Transverse colon (tissue), 4 donors: ENCODE measurements around the gene KANK2.

ENCODE experiments used
- CTCF ChIP-seq, 5 experiments: fragments of 200-600 bp in 3 of 5; fragments of 450-650 bp in 2 of 5; sonication (generic) in 3 of 5; IDR thresholded peaks; 1 replicate in 2 of 5; 2 replicates in 3 of 5; pipeline ENCODE4 v1.5.1; 2016 to 2017; ENCODE audit warnings: antibody characterized with exemption in 5 of 5, inconsistent platforms in 3 of 5, mild to moderate bottlenecking in 2 of 5, moderate library complexity in 1 of 5
- POLR2A ChIP-seq: fragments of 450-650 bp; IDR thresholded peaks from one replicate; pipeline ENCODE4 v1.6.1; 2016; ENCODE audit warnings: antibody characterized with exemption, mild to moderate bottlenecking, moderate library complexity
- POLR2AphosphoS5 ChIP-seq, 3 donors: sonication (generic); formaldehyde crosslinking; IDR thresholded peaks; one replicate each; pipeline ENCODE4 v1.6.1; 2016; ENCODE audit warnings: antibody characterized with exemption in 3 of 3

GRCh38 chr19:11176466-11177193 is 20.7 kb downstream of the KANK2 start:
- TF ChIP-seq POLR2AphosphoS5 (IDR thresholded peaks at IDR 0.05): no peak
- TF ChIP-seq CTCF (IDR thresholded peaks at IDR 0.05): no peak
- no peak for TF ChIP-seq POLR2A
